KMS-11 (cell line): ENCODE data around the gene PRR23E.

Experiments
- H2AFZ ChIP-seq: fragments of 200-600 bp; sonication (generic); 2 replicates; pipeline ENCODE4 v1.6.1; 2016; ENCODE audit warnings: antibody characterized with exemption, mixed run types, low read depth
- H3K27ac ChIP-seq: fragments of 200-600 bp; sonication (generic); 2 replicates; pipeline ENCODE4 v1.6.1; 2016; ENCODE audit warnings: mild to moderate bottlenecking, mixed run types
- H3K27me3 ChIP-seq: fragments of 200-600 bp; sonication (generic); 2 replicates; pipeline ENCODE4 v1.6.1; 2017; ENCODE audit warnings: mild to moderate bottlenecking, low read depth, mixed run types, moderate library complexity; ENCODE audit not compliant: insufficient read depth
- H3K36me3 ChIP-seq: fragments of 200-600 bp; sonication (generic); 2 replicates; pipeline ENCODE4 v1.6.1; 2017; ENCODE audit warnings: mild to moderate bottlenecking, mixed run types; ENCODE audit not compliant: insufficient read depth
- H3K4me1 ChIP-seq: fragments of 200-600 bp; sonication (generic); 2 replicates; pipeline ENCODE4 v1.6.1; 2016; ENCODE audit warnings: mild to moderate bottlenecking, low read depth, mixed run types; ENCODE audit not compliant: poor library complexity, severe bottlenecking
- H3K4me2 ChIP-seq: fragments of 200-600 bp; sonication (generic); 2 replicates; pipeline ENCODE4 v1.7.0; 2016; ENCODE audit warnings: mild to moderate bottlenecking, mixed run types
- H3K4me3 ChIP-seq: fragments of 200-600 bp; sonication (generic); IDR thresholded peaks from 2 replicates; pipeline ENCODE4 v1.6.1; 2017; ENCODE audit warnings: low read depth, low read length, mixed read lengths; ENCODE audit not compliant: insufficient read depth
- H3K79me2 ChIP-seq: fragments of 200-600 bp; sonication (generic); 2 replicates; pipeline ENCODE4 v1.6.1; 2016; ENCODE audit warnings: low read depth, mixed run types; ENCODE audit not compliant: insufficient read depth
- H3K9ac ChIP-seq: fragments of 200-600 bp; sonication (generic); 2 replicates; pipeline ENCODE4 v1.6.1; 2016; ENCODE audit warnings: mild to moderate bottlenecking, mixed run types
- H4K20me1 ChIP-seq: fragments of 200-600 bp; sonication (generic); 2 replicates; pipeline ENCODE4 v1.6.1; 2016; ENCODE audit warnings: mild to moderate bottlenecking, mixed run types; ENCODE audit not compliant: insufficient read depth
- CTCF ChIP-seq: fragments of 200-600 bp; sonication (generic); conservative IDR thresholded peaks from 2 replicates; pipeline ENCODE4 v1.6.1; 2017; ENCODE audit warnings: low read depth, mild to moderate bottlenecking, antibody characterized with exemption, low read length, moderate library complexity, mixed read lengths

PRR23E gene

GRCh38 chr3:127151992-127152650 is 40.8 kb upstream of the PRR23E start:
- no peaks in the 10 kb centered on the region for H4K20me1 ChIP-seq
- no peak for TF ChIP-seq CTCF
- H3K27ac ChIP-seq, result no peak overlapping the region
- H3K27me3 ChIP-seq, result no peaks in the 10 kb centered on the region
- H3K36me3 ChIP-seq, result no peaks in the 10 kb centered on the region
- H3K4me1 ChIP-seq, result no peaks in the 10 kb centered on the region
- no peak overlapping the region for H3K4me3 ChIP-seq
- no peak overlapping the region for H3K4me2 ChIP-seq
- H3K79me2 ChIP-seq, result no peaks in the 10 kb centered on the region
- H2AFZ ChIP-seq, result no peak overlapping the region
- no peak overlapping the region for H3K9ac ChIP-seq

GRCh38 chr3:127152684-127153505 is 40.0 kb upstream of the PRR23E start:
- Histone ChIP-seq H3K36me3 (no peaks in the 10 kb centered on the region), H3K79me2 (no peaks in the 10 kb centered on the region), H3K4me2 (no peak overlapping the region), H3K27ac (no peak overlapping the region), H3K4me1 (no peaks in the 10 kb centered on the region), H4K20me1 (no peaks in the 10 kb centered on the region), H3K4me3 (no peak overlapping the region), H2AFZ (no peak overlapping the region), H3K27me3 (no peaks in the 10 kb centered on the region), H3K9ac (no peak overlapping the region)
- TF ChIP-seq CTCF, result no peak

GRCh38 chr3:127153506-127153815 is 39.5 kb upstream of the PRR23E start:
- Histone ChIP-seq H3K4me2 (no peak overlapping the region), H4K20me1 (no peaks in the 10 kb centered on the region), H3K79me2 (no peaks in the 10 kb centered on the region), H3K27ac (no peak overlapping the region), H2AFZ (no peak overlapping the region), H3K4me1 (no peaks in the 10 kb centered on the region), H3K36me3 (no peaks in the 10 kb centered on the region), H3K9ac (no peak overlapping the region), H3K4me3 (no peak overlapping the region), H3K27me3 (no peaks in the 10 kb centered on the region; the same call in 1 of the 2 replicates)
- no peak for TF ChIP-seq CTCF

GRCh38 chr3:127156338-127157050 is 36.4 kb upstream of the PRR23E start:
- no peak overlapping the region for H3K4me3 ChIP-seq
- H4K20me1 ChIP-seq, result no peaks in the 10 kb centered on the region
- H3K4me1 ChIP-seq, result no peaks in the 10 kb centered on the region
- no peaks in the 10 kb centered on the region for H3K36me3 ChIP-seq
- peaks cover 3% of the 10 kb centered on the region; the same call in 1 of the 2 replicates for H3K27me3 ChIP-seq
- H3K9ac ChIP-seq, result no peak overlapping the region
- H3K79me2 ChIP-seq, result no peaks in the 10 kb centered on the region
- no peak overlapping the region for H3K27ac ChIP-seq
- no peak for TF ChIP-seq CTCF
- H3K4me2 ChIP-seq, result no peak overlapping the region
- H2AFZ ChIP-seq, result no peak overlapping the region
